GM10248 (cell line): ENCODE measurements around the gene BUD23.
"Not testable (repeated sequence)": the region's sequence is repeated elsewhere in the genome, so short reads cannot be mapped to it uniquely, and the experiment has no call there.

Experiments used
- CTCF ChIA-PET: fragments of 300-600 bp; sonication (Branson Sonifier 250); formaldehyde crosslinking; extraction: SDS; loops from one replicate; lab custom pipeline; 2021; ENCODE audit warnings: antibody characterized with exemption; lab: Yijun Ruan, JAX
- POLR2A ChIA-PET: fragments of 350-650 bp; sonication (Branson Sonifier 250); formaldehyde crosslinking; extraction: SDS; loops from one replicate; lab custom pipeline; 2020; ENCODE audit warnings: antibody characterized with exemption; lab: Yijun Ruan, JAX
- DNase-seq: peaks from one replicate; pipeline ENCODE4 v3.0.0; 2012; ENCODE audit errors: extremely low spot score
- TF ChIP-seq, protein P1 (sequence below): IDR thresholded peaks from 2 replicates; pipeline ENCODE4 v1.5.1; 2012; ENCODE audit warnings: mild to moderate bottlenecking, low read depth; ENCODE audit errors: extremely low read depth, missing control alignments, control extremely low read depth

BUD23 gene

DNA sequence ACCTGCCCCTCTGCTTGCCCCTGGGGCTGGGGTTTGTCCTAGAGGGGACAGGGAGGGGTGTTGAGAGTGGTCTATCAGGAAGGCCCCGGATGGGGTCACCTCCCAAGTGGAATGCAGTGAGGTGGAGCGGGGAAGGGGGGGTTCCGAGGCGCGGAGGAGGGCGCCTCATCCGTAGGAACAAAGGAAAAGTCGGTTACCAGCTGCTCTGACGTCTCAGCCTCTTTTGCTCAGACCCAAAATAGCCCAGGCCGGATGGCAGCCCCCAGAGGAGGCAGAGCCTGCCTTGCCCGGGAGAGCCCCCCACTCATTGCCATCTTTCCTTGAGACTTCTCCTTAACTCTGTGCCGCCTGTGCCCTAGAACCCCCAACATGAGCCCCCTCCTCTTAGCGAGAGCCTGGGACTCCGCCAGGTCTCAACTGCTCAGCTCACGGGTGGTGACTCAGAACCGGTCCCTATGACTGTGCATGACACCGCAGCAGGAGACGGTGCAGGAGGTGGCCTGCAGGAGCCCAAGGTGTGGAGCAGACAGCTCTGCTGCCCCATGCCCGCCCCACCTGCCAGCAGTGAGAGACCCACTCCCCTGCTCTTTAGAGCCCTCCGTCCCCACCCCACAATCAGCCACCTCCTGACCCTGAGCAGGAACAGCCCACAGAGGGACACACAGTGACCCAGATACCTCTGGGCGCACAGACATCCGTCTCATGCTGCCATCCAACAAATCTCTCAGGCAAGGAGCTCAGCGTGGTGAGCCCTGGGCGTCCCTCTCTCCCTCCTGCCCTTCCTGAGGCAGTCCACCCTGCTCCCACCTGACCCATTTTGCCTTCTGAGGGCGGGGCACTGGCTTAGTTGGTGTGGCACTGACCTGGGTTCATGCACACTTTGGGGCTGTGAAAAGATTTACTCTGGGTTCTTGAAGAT lies 23.0 kb downstream of the BUD23 start:
- ChIA-PET POLR2A (interaction anchor here (0.5 to 0.8 kb wide), 2 partner anchors 9 to 18 kb away, joined by 3 read pairs; no protein-coding TSS in a partner anchor), CTCF (interaction anchor here (1.1 to 3.1 kb wide), 3 partner anchors 10 to 99 kb away, joined by 5 to 11 read pairs (median 9); no protein-coding TSS in a partner anchor)
- DNase-seq = no peak
- TF ChIP-seq, protein P1, sequence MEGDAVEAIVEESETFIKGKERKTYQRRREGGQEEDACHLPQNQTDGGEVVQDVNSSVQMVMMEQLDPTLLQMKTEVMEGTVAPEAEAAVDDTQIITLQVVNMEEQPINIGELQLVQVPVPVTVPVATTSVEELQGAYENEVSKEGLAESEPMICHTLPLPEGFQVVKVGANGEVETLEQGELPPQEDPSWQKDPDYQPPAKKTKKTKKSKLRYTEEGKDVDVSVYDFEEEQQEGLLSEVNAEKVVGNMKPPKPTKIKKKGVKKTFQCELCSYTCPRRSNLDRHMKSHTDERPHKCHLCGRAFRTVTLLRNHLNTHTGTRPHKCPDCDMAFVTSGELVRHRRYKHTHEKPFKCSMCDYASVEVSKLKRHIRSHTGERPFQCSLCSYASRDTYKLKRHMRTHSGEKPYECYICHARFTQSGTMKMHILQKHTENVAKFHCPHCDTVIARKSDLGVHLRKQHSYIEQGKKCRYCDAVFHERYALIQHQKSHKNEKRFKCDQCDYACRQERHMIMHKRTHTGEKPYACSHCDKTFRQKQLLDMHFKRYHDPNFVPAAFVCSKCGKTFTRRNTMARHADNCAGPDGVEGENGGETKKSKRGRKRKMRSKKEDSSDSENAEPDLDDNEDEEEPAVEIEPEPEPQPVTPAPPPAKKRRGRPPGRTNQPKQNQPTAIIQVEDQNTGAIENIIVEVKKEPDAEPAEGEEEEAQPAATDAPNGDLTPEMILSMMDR = no peak

DNA sequence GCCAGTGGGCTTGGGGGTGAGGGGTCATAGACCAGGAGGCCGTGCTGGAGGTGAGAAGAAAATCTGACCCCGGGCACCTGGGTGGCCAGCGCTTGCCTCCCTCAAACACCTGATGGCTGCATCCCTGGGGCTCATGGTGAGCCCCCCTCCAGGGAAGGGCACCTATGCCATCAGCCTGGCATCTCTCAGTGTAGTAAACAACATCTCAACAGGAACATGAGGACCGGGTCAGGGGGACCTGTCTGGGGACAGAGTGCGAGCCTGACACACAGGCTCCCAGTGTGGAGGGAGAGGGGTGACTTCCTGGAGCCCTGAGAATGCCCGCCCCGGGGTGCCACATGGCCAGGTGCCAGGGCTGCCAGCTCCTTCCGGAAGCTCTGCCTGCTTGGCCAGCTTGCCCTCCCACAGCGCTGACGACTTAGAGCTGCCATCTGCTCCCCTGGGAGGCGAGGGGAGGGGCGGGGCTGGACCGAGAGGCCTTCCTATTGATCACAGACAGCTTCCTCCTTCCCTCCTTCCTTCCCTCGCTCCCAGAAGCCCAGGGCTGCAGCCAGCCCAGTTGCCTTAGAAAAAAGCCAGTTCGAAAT lies 23.7 kb downstream of the BUD23 start:
- TF ChIP-seq, protein P1 = no peak
- POLR2A ChIA-PET = no interaction called here
- CTCF ChIA-PET = interaction anchor here (1.1 to 3.1 kb wide), 2 partner anchors 10 to 19 kb away, joined by 3 to 9 read pairs; no protein-coding TSS in a partner anchor
- DNase-seq = no peak

DNA sequence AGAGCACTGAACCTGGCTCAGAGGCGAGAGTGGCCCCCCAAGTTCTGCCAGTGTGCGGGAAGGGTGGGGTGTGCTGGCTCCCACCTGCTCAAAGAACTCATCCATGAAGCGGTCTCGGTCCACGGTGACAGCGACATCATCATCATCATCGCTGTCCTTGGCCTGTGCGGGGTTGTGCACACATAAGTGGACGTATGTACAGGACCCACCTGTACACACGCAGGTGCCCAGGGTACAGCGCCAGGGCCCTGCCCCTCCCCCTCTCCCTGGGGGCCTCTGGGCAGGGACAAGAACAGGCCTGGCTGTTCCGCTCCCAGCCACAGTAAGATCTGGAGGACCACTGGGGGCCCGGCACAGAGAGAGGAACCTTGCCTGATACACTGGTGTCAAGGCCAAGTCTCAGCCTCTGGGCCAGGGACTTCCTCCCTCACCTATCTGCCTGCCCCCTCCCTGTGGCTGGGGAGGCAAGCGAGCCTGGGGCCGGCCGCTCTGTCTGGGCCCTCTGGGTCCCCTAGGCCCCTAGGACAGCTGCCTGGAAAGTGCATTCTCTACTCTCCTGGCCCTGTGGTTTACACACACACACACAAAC lies 25.7 kb downstream of the BUD23 start:
- TF ChIP-seq, protein P1 = no peak

DNA sequence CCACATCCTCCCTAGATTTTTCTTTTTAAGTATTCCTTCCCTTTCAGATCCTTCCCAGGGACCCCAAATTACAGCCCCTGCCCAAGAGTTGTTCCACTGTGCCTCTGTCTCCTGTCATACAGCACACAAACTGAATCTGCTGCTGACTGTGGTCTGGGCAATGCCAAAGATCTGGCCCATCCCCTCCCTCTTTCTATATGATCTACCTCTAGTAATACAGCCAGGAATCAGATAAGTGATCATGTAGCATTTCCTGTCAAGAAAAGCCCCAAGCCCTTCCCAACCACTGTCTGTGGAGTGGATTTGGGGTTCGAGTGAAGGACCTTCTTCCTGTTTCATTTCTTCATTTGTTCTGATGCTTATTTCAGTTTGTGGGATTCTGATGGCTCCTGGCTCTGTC lies 29.4 kb downstream of the BUD23 start:
- TF ChIP-seq, protein P1 = no peak
- CTCF ChIA-PET = interaction anchor here (1.3 to 4.1 kb wide), 3 partner anchors 12 to 26 kb away, joined by 3 to 19 read pairs (median 13); no protein-coding TSS in a partner anchor
- POLR2A ChIA-PET = no interaction called here
- no peak for DNase-seq

More for the DNA sequence above, 25.7 kb downstream of the BUD23 start:
- no peak for DNase-seq
- CTCF ChIA-PET = interaction anchor here (3.1 to 4.1 kb wide), 2 partner anchors 8 to 17 kb away, joined by 9 to 19 read pairs; no protein-coding TSS in a partner anchor
- POLR2A ChIA-PET = no interaction called here

DNA sequence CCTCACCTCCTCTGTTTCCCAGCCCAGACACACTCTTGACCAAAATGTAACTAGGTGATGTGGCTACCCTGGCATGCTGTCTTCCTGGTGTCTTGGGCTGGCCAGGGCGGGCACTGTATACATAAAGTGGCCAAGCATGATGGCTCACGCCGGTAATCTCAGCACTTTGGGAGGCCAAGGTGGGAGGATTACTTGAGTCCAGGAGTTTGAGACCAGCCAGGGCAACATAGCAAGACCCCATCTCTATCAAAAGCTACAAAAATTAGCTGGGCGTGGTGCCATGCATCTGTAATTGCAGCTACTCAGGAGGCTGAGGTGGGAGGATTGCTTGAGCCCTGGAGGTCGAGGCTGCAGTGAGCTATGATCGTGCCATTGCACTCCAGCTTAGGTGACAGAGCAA lies 29.9 kb downstream of the BUD23 start:
- POLR2A ChIA-PET, DNase-seq: not testable (repeated sequence)
- CTCF ChIA-PET = interaction anchor here (1.3 to 1.5 kb wide), 2 partner anchors 8 to 27 kb away, joined by 3 to 4 read pairs; no protein-coding TSS in a partner anchor

DNA sequence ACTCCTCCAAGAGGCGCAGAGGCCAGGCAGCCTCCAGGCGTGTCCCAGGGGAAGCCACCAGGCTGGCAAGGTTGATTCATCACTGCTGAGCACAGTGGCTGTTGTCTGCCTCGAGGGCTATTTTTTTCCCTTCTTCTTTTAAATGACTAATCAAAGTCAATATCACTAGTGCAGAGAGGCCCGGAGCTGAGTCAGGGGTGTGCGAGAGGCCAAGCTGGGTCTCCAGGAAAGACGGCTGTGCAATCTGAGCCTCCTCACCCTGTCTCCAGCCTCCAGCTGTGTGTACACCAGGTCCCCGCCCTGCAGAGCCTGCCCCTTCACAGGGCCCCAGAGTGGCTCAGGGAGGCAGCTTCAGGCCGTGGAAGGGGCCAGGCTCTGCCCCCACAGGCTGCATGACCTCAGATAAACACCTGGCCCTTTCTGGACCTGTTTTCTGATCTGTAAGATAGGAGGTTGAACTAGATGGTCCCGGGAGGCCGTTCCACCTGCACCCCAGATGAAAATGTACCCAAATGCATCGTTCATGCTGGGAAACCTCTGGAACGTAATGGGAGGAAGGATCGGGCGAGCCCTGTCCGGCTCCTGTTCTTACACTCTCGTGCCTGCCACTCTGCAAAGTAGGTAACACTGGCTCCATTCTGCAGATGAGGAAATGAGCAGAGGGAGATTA lies 32.4 kb downstream of the BUD23 start:
- POLR2A ChIA-PET = no interaction called here
- TF ChIP-seq, protein P1 = no peak
- CTCF ChIA-PET = interaction anchor here (0.9 to 3.6 kb wide), 4 partner anchors 9 to 109 kb away, joined by 3 to 13 read pairs (median 7); no protein-coding TSS in a partner anchor
- no peak for DNase-seq
